NT2/D1 (cell line): ENCODE results near the gene WSB2.

ENCODE experiments used
- YY1 ChIP-seq: IDR thresholded peaks from 2 replicates; pipeline ENCODE4 v1.6.1; 2011; ENCODE audit not compliant: insufficient read length, insufficient read depth
- ZNF274 ChIP-seq: IDR thresholded peaks from 2 replicates; pipeline ENCODE4 v1.6.1; 2011; ENCODE audit warnings: mild to moderate bottlenecking, low read depth, low read length

GRCh38 chr12:117994551-117995438 is 66.2 kb downstream of the WSB2 start:
- TF ChIP-seq ZNF274 (no peak), YY1 (no peak)
